ENCODE results near the gene DND1.
"Not testable (repeated sequence)": the region's sequence is repeated elsewhere in the genome, so short reads cannot be mapped to it uniquely, and the experiment has no call there.

Gene DND1

GRCh38 chr5:140671472-140672125 is 1.8 kb downstream of the DND1 start:
- no peak for DNase-seq

GRCh38 chr5:140671035-140671434 is 2.3 kb downstream of the DND1 start:
- DNase-seq, result not testable (repeated sequence)

GRCh38 chr5:140664359-140665119 is 8.8 kb downstream of the DND1 start, which contains the start of gene WDR55:
Gene WDR55 (plus strand): TSS chr5:140664904. CDS start chr5:140664913, 9 bp downstream.
- DNase-seq, result peak; percentile 93

- DNase-seq, result no peak
These were observed 9.4 kb downstream of the DND1 start for GRCh38 chr5:140664030-140664358.

GRCh38 chr5:140660371-140660770 is 13.0 kb downstream of the DND1 start:
- not testable (repeated sequence) for DNase-seq

GRCh38 chr5:140658870-140659269 is 14.5 kb downstream of the DND1 start:
- no peak for DNase-seq

GRCh38 chr5:140647042-140647419 is 26.3 kb downstream of the DND1 start:
- DNase-seq, result no peak

GRCh38 chr5:140642718-140643117 is 30.7 kb downstream of the DND1 start:
- DNase-seq, result no peak

GRCh38 chr5:140641716-140642115 is 31.7 kb downstream of the DND1 start:
- DNase-seq, result no peak

- DNase-seq, result peak; percentile 95
These were observed 34.0 kb downstream of the DND1 start, which contains the start of gene TMCO6 for GRCh38 chr5:140639148-140639981. Gene TMCO6 (plus strand): TSS chr5:140639451. CDS start chr5:140639528, 77 bp downstream.

GRCh38 chr5:140638898-140639147 is 34.6 kb downstream of the DND1 start:
- not testable (repeated sequence) for DNase-seq

- no peak for DNase-seq
These were observed 35.8 kb downstream of the DND1 start for GRCh38 chr5:140637371-140638100.

- no peak for DNase-seq
These were observed 37.8 kb downstream of the DND1 start for GRCh38 chr5:140635291-140636257.

GRCh38 chr5:140634103-140634502 is 39.3 kb downstream of the DND1 start:
- no peak for DNase-seq

GRCh38 chr5:140633501-140633900 is 39.9 kb downstream of the DND1 start:
- DNase-seq, result no peak

- DNase-seq, result no peak
These were observed 40.3 kb downstream of the DND1 start, which contains the start of gene CD14 for GRCh38 chr5:140633021-140633471. Gene CD14 (minus strand): TSS chr5:140633175. CDS start chr5:140633071, 104 bp downstream.

GRCh38 chr5:140632366-140633020 is 40.9 kb downstream of the DND1 start:
- DNase-seq, result peak; percentile 47

- peak; percentile 42 for DNase-seq
These were observed 41.5 kb downstream of the DND1 start for GRCh38 chr5:140631831-140632365.

- DNase-seq, result no peak
These were observed 42.3 kb downstream of the DND1 start for GRCh38 chr5:140631036-140631417.

- no peak for DNase-seq
These were observed 42.9 kb downstream of the DND1 start for GRCh38 chr5:140630292-140631035.

Measured in activated CD4-positive, CD25-positive, alpha-beta regulatory T cell treated with anti-CD3 and anti-CD28 coated beads, Interleukin-2, amount 50 U/mL, for 72 hours (primary cell).